Ramos (cell line): ENCODE measurements around the gene PRKCA.
"Not testable (repeated sequence)": the region's sequence is repeated elsewhere in the genome, so short reads cannot be mapped to it uniquely, and the experiment has no call there.

Experiments
- in situ Hi-C: fragments of 300-500 bp; cut with MboI; formaldehyde crosslinking; loops from one replicate; pipeline ENCODE4 v1.14.3; 2022; ENCODE audit warnings: low sequenced_read_pairs; ENCODE audit not compliant: unreplicated experiment

Gene PRKCA

GRCh38 chr17:66285149-66285548 lies 17.3 kb upstream of the PRKCA start:
- in situ Hi-C loops = loop anchor here (5.0 kb wide), 1 partner anchor 282 kb away; no protein-coding TSS in a partner anchor

GRCh38 chr17:66287911-66288310 lies 14.5 kb upstream of the PRKCA start:
- in situ Hi-C loops = loop anchor here (5.0 kb wide), 1 partner anchor 279 kb away; no protein-coding TSS in a partner anchor

GRCh38 chr17:66290101-66290722 lies 12.2 kb upstream of the PRKCA start:
- in situ Hi-C loops = no loop called here

GRCh38 chr17:66292353-66292752 lies 10.1 kb upstream of the PRKCA start:
- in situ Hi-C loops = no loop called here

GRCh38 chr17:66296289-66296725 lies 6.1 kb upstream of the PRKCA start:
- in situ Hi-C loops = no loop called here

GRCh38 chr17:66297443-66297842 lies 5.0 kb upstream of the PRKCA start:
- in situ Hi-C loops = not testable (repeated sequence)

GRCh38 chr17:66299711-66300110 lies 2.7 kb upstream of the PRKCA start:
- in situ Hi-C loops = loop anchor here (10.0 kb wide), 1 partner anchor 115 kb away; no protein-coding TSS in a partner anchor

GRCh38 chr17:66300956-66301355 lies 1.5 kb upstream of the PRKCA start:
- in situ Hi-C loops = loop anchor here (10.0 kb wide), 1 partner anchor 114 kb away; no protein-coding TSS in a partner anchor

GRCh38 chr17:66301367-66301863 lies 998 bp upstream of the PRKCA start:
- in situ Hi-C loops = loop anchor here (10.0 kb wide), 1 partner anchor 113 kb away; no protein-coding TSS in a partner anchor

GRCh38 chr17:66302761-66303626 lies 581 bp downstream of the PRKCA start:
- in situ Hi-C loops = loop anchor here (10.0 kb wide), 1 partner anchor 112 kb away; no protein-coding TSS in a partner anchor

- in situ Hi-C loops = loop anchor here (10.0 kb wide), 1 partner anchor 110 kb away; no protein-coding TSS in a partner anchor
Observed at GRCh38 chr17:66304304-66305174, 2.1 kb downstream of the PRKCA start.

- in situ Hi-C loops = loop anchor here (10.0 kb wide), 1 partner anchor 108 kb away; no protein-coding TSS in a partner anchor
Observed at GRCh38 chr17:66306446-66306845, 4.0 kb downstream of the PRKCA start.

- in situ Hi-C loops = loop anchor here (10.0 kb wide), 1 partner anchor 108 kb away; no protein-coding TSS in a partner anchor
Observed at GRCh38 chr17:66307257-66307656, 4.8 kb downstream of the PRKCA start.

GRCh38 chr17:66308856-66309255 lies 6.4 kb downstream of the PRKCA start:
- in situ Hi-C loops = loop anchor here (10.0 kb wide), 1 partner anchor 106 kb away; no protein-coding TSS in a partner anchor

- in situ Hi-C loops = loop anchor here (10.0 kb wide), 1 partner anchor 105 kb away; no protein-coding TSS in a partner anchor
Observed at GRCh38 chr17:66309793-66310192, 7.4 kb downstream of the PRKCA start.

GRCh38 chr17:66310528-66311148 lies 8.2 kb downstream of the PRKCA start:
- in situ Hi-C loops = no loop called here

GRCh38 chr17:66312912-66313311 lies 10.5 kb downstream of the PRKCA start:
- in situ Hi-C loops = no loop called here

- in situ Hi-C loops = no loop called here
Observed at GRCh38 chr17:66313325-66313724, 10.9 kb downstream of the PRKCA start.

- in situ Hi-C loops = no loop called here
Observed at GRCh38 chr17:66313995-66314659, 11.7 kb downstream of the PRKCA start.
